GM12801 (cell line): Measurements from ENCODE around the gene SPHK2.

ENCODE experiments used
- TF ChIP-seq, protein P1 (sequence below): IDR thresholded peaks from one replicate; pipeline ENCODE4 v1.5.1; 2011; ENCODE audit warnings: control low read depth; ENCODE audit not compliant: insufficient read length; ENCODE audit errors: extremely low read depth

The SPHK2 gene

DNA sequence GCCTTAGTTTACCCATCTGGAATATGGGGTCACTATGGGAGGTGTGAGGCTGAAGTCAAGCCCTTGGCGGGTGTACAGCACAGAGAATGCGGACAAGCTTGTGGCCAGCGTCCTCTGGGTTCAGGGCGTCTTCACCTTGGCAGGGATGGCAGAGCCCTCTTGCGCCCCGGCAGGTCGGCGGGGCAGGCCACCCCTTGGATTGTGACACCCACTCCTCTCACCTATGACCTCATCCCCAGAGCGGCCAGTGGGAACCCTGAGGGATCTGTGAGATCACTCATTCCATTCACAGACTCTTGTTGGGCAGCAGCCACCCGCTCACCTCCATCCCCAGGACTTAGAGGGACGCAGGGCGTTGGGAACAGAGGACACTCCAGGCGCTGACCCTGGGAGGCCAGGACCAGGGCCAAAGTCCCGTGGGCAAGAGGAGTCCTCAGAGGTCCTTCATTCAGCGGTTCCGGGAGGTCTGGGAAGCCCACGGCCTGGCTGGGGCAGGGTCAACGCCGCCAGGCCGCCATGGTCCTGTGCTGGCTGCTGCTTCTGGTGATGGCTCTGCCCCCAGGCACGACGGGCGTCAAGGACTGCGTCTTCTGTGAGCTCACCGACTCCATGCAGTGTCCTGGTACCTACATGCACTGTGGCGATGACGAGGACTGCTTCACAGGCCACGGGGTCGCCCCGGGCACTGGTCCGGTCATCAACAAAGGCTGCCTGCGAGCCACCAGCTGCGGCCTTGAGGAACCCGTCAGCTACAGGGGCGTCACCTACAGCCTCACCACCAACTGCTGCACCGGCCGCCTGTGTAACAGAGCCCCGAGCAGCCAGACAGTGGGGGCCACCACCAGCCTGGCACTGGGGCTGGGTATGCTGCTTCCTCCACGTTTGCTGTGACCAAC is 12.6 kb upstream of the SPHK2 start, which contains the start of gene SPACA4:
Gene SPACA4, plus strand, starts transcription at position 280 of the 896 bp plus-strand sequence. Its CDS starts 237 bp downstream, at position 517.
- TF ChIP-seq, protein P1, sequence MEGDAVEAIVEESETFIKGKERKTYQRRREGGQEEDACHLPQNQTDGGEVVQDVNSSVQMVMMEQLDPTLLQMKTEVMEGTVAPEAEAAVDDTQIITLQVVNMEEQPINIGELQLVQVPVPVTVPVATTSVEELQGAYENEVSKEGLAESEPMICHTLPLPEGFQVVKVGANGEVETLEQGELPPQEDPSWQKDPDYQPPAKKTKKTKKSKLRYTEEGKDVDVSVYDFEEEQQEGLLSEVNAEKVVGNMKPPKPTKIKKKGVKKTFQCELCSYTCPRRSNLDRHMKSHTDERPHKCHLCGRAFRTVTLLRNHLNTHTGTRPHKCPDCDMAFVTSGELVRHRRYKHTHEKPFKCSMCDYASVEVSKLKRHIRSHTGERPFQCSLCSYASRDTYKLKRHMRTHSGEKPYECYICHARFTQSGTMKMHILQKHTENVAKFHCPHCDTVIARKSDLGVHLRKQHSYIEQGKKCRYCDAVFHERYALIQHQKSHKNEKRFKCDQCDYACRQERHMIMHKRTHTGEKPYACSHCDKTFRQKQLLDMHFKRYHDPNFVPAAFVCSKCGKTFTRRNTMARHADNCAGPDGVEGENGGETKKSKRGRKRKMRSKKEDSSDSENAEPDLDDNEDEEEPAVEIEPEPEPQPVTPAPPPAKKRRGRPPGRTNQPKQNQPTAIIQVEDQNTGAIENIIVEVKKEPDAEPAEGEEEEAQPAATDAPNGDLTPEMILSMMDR = no peak

DNA sequence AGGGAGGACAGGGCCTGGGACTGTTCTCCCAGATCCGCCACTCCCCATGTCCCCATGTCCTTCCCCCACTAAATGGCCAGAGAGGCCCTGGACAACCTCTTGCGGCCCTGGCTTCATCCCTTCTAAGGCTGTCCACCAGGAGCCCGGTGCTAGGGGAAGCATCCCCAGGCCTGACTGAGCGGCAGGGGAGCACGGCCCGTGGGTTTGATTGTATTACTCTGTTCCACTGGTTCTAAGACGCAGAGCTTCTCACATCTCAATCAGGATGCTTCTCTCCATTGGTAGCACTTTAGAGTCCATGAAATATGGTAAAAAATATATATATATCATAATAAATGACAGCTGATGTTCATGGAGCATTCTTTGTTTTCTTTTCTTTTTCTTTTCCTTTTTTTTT is 11.9 kb upstream of the SPHK2 start:
- TF ChIP-seq, protein P1 = no peak

DNA sequence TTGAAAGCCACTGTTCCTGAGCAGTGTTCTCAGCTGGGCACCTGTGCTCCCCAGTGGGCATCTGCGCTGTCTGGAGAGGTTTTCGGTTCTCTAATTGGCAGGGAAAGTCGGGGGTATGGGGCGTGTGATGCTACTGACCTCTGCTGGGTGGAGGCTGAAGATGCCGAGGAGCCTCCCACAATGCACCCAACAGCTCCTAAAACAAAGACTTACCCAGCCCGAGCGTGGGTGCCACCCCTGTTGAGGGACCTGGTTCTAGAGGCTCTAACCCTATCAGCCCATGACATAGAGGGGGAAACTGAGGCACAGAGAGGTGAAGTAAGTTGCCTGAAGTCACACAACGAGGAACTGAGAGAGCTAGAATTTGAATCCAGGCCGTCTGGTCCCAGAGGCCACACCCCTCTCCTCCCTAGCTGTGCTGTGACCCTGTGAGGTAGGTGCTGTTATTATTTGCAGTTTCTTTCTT is 10.5 kb upstream of the SPHK2 start:
- TF ChIP-seq, protein P1 = peak; percentile 43

DNA sequence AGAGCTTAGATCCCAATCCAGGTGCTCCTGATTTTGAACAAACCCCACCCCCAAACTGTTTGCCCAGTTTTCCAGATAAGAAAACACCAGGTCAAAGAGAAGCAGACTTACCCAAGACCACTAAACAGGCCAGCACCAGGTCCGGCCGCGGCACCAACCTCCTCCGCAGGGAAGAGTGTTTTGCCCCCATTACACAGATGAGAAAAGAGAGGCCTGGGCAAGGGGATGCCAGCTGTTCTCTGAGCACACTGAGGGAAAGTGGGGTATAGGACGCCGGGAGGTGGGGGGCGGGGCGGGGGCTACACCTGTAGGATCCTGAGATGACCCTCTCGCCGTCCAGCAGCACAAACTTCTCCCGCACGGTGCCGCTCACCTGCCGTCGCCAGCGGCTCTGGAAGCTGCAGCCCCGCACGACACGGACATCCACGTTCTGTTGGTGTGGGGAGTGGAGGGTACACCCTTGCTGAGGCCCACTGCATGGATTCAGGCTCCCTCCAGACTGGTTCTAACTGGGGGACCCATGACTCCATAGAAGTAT is 9.7 kb upstream of the SPHK2 start:
- TF ChIP-seq, protein P1 = no peak

DNA sequence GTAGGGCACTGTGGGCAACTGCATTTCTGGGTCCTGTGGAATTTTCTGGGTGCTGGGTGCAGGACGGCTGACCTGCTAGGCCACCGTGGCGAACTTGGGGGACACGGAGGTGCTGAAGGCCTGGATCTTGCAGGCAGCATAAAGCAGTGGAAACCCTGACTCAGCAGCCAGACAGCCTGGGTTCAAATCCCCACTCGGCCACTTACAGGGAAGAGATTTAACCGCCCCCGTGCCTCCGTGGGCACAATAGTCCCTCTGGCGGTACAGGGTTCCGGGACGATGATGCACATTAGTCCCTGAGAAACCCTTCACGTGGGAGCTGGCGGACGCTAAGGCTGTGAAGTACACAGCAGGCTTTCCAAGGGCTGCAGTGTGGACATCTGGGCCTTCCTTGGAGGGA is 7.4 kb upstream of the SPHK2 start:
- TF ChIP-seq, protein P1 = no peak

DNA sequence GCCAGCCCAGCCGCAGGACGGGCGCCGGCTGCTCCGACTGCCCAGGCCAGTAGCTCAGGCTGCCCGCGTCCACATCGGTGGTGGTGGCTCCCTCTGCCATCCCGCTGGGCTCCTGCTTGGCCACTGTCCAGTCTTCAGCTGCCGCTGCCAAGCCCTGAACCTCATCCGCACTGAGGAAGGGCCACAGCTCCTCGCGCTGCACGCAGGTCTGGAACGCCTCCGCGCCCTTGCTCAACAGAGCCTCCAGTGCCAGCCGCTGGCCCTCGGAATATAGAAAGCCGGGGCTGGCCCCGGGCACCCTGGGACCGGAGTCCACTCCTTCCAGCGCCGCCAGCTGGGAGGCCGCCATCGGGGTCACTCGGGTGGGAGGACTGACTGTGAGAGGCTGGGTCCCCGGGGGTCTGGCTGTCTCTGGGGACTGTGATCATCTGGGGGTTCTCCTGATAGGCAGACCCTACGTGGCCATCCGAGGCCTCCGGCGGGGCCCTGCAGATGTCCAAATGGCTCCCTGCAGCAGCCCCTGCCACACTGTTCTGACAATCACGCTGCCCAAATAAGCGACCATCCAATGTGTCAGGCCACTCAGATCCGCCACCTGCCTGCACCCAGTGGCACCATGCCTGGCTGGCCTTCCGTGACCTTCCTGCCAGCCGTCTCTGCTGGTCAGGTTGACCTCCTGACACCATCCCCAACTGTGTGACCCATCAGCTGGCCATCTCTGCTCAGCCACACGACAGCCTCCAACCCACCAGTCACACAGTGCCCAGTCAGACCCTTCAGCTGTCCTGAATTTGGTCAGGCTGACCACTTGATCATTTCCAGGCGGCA is 6.1 kb upstream of the SPHK2 start:
- TF ChIP-seq, protein P1 = no peak
